Body of pancreas (tissue), 4 donors: ENCODE data around the gene RPL10. TPM values are rescaled to one million over a fixed set of nuclear protein-coding genes. Genes with fewer than 3 reads are reported as not detected.

ENCODE experiments used
- ATAC-seq: fragments of 150-250 bp; one replicate; pipeline ENCODE4 v1.9.1; 2016
- DNase-seq, 4 donors: peaks; one replicate each; pipeline ENCODE4 v3.0.0-alpha.2; 2019
- H3K27ac ChIP-seq, 4 donors: fragments of 200-600 bp; sonication (generic); 1 replicate in 3 of 4; 2 replicates in 1 of 4; pipeline versions ENCODE4 v1.5.1 to v1.6.1; 2016 to 2019; ENCODE audit warnings: mild to moderate bottlenecking in 1 of 4, mixed read lengths in 1 of 4, moderate library complexity in 1 of 4
- H3K27me3 ChIP-seq, 2 donors: fragments of 200-600 bp; sonication (generic); one replicate each; pipeline ENCODE4 v1.6.0; 2016; ENCODE audit warnings: mild to moderate bottlenecking in 1 of 2
- H3K36me3 ChIP-seq, 2 donors: fragments of 200-600 bp; sonication (generic); replicated peaks in 1 of 2; 2 replicates each; pipeline ENCODE4 v1.5.1; 2016; ENCODE audit warnings: low read depth in 2 of 2; ENCODE audit not compliant: insufficient read depth in 1 of 2
- H3K4me1 ChIP-seq: fragments of 200-600 bp; sonication (generic); one replicate; pipeline ENCODE4 v1.6.0; 2016
- H3K4me3 ChIP-seq, 2 donors: fragments of 200-600 bp; sonication (generic); 1 replicate in 1 of 2; 2 replicates in 1 of 2; pipeline ENCODE4 v1.5.1; 2016 to 2019
- H3K9me3 ChIP-seq, 3 donors: fragments of 200-600 bp; sonication (generic); 1 replicate in 2 of 3; 2 replicates in 1 of 3; pipeline ENCODE4 v1.5.1; 2016
- POLR2A ChIP-seq, 3 donors: fragments of 450-650 bp; IDR thresholded peaks; one replicate each; pipeline ENCODE4 v1.6.1; 2016; ENCODE audit warnings: antibody characterized with exemption in 3 of 3, mild to moderate bottlenecking in 2 of 3
- WGBS, 2 donors: methylation state at CpG; one replicate each; pipeline ENCODE4 v1.1.5; 2017; 5-methylcytosine and 5-hydroxymethylcytosine counted together
- intact Hi-C: fragments of 100-400 bp; cut with DNase I; formaldehyde crosslinking; loops from one replicate; pipeline ENCODE4 v1.15.1; 2023
- total RNA-seq, 2 donors: library from RNA; depleted of rRNA; stranded (reverse); fragments of >200 nt; gene quantifications; one replicate each; pipeline ENCODE4 v1.1.0, GENCODE V29; 2016
- TF ChIP-seq, protein P1 (sequence below), 7 experiments: fragments of 450-650 bp in 4 of 7; fragments of 200-600 bp in 3 of 7; sonication (generic) in 3 of 7; IDR thresholded peaks; one replicate each; pipeline ENCODE4 v1.5.1; 2016 to 2019; ENCODE audit warnings: antibody characterized with exemption in 7 of 7

RPL10 gene
- total RNA-seq, 2 donors from 2014 or later: 1,426 to 2,757 TPM

DNA sequence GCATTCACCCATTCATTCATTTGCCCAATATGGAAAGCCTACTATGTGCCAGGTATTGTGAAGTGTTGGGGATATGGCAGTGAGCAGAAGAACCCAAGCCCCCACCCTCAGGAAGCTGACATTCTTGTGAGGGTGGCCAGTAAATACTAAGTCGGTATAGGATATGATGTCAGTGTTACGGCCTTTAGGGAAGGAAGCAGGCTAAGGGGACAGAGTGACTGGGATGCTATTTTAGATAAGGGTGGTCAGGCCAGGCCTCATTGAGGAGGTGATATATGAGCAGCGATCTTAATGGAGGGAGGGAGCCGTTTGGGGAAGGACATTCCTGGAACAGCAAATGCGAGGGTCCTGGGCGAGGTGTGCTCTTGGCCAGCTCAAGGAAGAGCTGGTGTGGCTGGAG, 32.3 kb downstream of the RPL10 start:
- no peak for ATAC-seq
- intact Hi-C loops: no loop called here
- TF ChIP-seq POLR2A (IDR thresholded peaks at IDR 0.05): peak in 1 of 3 donors; percentile 6
- TF ChIP-seq, protein P1, sequence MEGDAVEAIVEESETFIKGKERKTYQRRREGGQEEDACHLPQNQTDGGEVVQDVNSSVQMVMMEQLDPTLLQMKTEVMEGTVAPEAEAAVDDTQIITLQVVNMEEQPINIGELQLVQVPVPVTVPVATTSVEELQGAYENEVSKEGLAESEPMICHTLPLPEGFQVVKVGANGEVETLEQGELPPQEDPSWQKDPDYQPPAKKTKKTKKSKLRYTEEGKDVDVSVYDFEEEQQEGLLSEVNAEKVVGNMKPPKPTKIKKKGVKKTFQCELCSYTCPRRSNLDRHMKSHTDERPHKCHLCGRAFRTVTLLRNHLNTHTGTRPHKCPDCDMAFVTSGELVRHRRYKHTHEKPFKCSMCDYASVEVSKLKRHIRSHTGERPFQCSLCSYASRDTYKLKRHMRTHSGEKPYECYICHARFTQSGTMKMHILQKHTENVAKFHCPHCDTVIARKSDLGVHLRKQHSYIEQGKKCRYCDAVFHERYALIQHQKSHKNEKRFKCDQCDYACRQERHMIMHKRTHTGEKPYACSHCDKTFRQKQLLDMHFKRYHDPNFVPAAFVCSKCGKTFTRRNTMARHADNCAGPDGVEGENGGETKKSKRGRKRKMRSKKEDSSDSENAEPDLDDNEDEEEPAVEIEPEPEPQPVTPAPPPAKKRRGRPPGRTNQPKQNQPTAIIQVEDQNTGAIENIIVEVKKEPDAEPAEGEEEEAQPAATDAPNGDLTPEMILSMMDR (IDR thresholded peaks at IDR 0.05): no peak
- no peak overlapping the region for H3K4me3 ChIP-seq
- H3K27ac ChIP-seq: peak overlapping the region in 2 of 4 donors; percentile 17 to 52
- H3K36me3 ChIP-seq: no peaks in the 10 kb centered on the region
- H3K27me3 ChIP-seq: no peaks in the 10 kb centered on the region
- DNase-seq: no peak
- H3K9me3 ChIP-seq: no peaks in the 10 kb centered on the region
- 42 to 84% methylated on average over 5 to 6 of the region's 6 CpGs for WGBS, 2 donors
- H3K4me1 ChIP-seq: peaks cover 14% of the 10 kb centered on the region

DNA sequence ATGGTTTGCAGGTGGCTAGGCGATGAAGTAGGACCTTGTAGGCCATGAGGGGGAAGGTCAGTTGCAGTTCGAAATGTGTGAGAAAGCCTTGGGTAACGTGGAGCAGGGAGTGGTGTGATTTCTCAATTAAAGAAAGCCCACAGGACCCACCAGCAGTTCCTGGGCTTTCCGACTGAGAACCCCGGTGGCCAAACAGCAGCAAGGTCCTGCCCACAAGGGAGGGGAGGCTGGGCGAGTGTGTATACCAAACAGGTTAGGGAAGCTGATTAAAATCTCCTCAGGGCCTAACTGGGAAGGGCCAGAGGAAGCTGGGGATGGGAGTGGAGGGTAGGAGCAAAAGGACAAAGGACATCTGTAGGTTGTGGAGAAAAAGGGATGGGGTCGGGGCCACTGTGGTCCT, 32.7 kb downstream of the RPL10 start:
- Histone ChIP-seq H3K27ac (peak overlapping the region in 2 of 4 donors; percentile 17 to 52), H3K4me3 (no peak overlapping the region), H3K36me3 (no peaks in the 10 kb centered on the region), H3K4me1 (peaks cover 14% of the 10 kb centered on the region), H3K9me3 (no peaks in the 10 kb centered on the region), H3K27me3 (no peaks in the 10 kb centered on the region)
- DNase-seq (no peak), ATAC-seq (no peak)
- WGBS, 2 donors: 41 to 84% methylated on average over 7 of the region's 7 CpGs
- TF ChIP-seq, protein P1 (IDR thresholded peaks at IDR 0.05): no peak
- no peak for TF ChIP-seq POLR2A (IDR thresholded peaks at IDR 0.05)
- intact Hi-C loops: no loop called here

DNA sequence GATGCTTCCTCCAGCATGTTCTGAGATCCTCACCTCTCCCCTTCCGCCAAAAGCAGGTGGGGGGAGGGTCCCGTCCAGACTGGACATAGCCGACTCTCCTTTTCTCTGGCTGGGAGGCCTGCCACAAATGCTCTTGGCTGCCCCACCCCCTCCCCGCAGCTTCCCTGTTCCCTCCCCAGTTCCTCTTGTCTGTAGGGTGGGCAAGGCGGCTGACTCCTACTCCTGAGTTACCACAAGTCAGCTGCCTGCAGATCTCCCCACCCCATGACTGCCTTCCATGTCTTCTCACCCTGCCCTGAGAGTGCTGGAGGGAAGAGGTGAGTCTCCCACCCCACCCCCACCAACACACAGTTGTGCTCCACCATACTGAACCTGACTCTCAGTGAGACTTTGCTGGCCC, 33.2 kb downstream of the RPL10 start:
- Histone ChIP-seq H3K27me3 (no peaks in the 10 kb centered on the region), H3K4me3 (no peak overlapping the region), H3K27ac (peak overlapping the region in 1 of 4 donors; percentile 52), H3K9me3 (no peaks in the 10 kb centered on the region), H3K36me3 (no peaks in the 10 kb centered on the region), H3K4me1 (peaks cover 18% of the 10 kb centered on the region)
- no peak for TF ChIP-seq POLR2A (IDR thresholded peaks at IDR 0.05)
- TF ChIP-seq, protein P1 (IDR thresholded peaks at IDR 0.05): no peak
- no peak for ATAC-seq
- intact Hi-C loops: no loop called here
- WGBS, 2 donors: 80 to 86% methylated on average over 1 to 5 of the region's 5 CpGs
- DNase-seq: peak in 1 of 4 donors; percentile 54

DNA sequence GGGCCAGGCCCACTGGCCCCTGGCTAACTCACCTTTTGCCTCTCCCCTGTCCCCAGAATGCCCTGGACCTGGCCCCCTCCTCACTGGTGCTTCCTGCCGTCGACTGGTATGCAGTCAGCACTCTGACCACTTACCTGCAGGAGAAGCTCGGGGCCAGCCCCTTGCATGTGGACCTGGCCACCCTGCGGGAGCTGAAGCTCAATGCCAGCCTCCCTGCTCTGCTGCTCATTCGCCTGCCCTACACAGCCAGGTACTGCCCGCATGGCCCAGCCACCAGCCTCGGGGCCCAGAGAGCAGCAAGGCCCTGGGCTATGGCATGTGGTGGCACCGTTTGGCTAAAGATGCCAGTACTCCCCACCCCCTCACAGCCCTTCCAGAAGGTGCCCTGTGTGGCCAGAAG, 34.0 kb downstream of the RPL10 start:
- WGBS, 2 donors: 91% methylated on average over 4 of the region's 8 CpGs; no CpG with 5 or more reads in 1 of the 2 donors
- H3K36me3 ChIP-seq: no peaks in the 10 kb centered on the region
- no peak overlapping the region for H3K4me3 ChIP-seq
- ATAC-seq: no peak
- TF ChIP-seq POLR2A (IDR thresholded peaks at IDR 0.05): no peak
- TF ChIP-seq, protein P1 (IDR thresholded peaks at IDR 0.05): no peak
- H3K9me3 ChIP-seq: no peaks in the 10 kb centered on the region
- no peaks in the 10 kb centered on the region for H3K27me3 ChIP-seq
- DNase-seq: no peak
- peaks cover 19% of the 10 kb centered on the region for H3K4me1 ChIP-seq
- no peak overlapping the region for H3K27ac ChIP-seq
- intact Hi-C loops: no loop called here

DNA sequence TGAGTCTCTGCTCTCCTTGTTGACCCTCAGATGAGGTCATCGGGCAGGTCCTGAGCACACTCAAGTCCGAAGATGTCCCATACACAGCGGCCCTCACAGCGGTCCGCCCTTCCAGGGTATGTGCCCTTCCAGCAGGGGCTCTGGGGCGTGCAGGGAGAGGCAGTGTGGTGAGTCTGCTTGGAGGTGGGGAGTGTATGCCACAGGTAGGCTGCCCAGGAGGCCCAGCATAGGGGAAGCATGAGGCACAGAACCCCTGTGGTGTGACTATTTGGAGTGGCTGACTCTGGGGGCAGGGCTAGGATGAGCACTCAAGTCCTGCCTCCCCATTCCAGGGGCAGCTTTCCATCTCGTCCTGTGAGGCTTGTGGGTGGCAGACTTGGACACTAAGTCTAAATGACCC, 35.4 kb downstream of the RPL10 start:
- Histone ChIP-seq H3K9me3 (no peaks in the 10 kb centered on the region), H3K27me3 (no peaks in the 10 kb centered on the region), H3K27ac (no peak overlapping the region), H3K4me3 (no peak overlapping the region), H3K36me3 (no peaks in the 10 kb centered on the region), H3K4me1 (peaks cover 22% of the 10 kb centered on the region)
- intact Hi-C loops: no loop called here
- DNase-seq: no peak
- ATAC-seq: no peak
- 92% methylated on average over 6 of the region's 7 CpGs; no CpG with 5 or more reads in 1 of the 2 donors for WGBS, 2 donors
- TF ChIP-seq, protein P1 (IDR thresholded peaks at IDR 0.05): no peak
- TF ChIP-seq POLR2A (IDR thresholded peaks at IDR 0.05): no peak
